Heart left ventricle (tissue), 16 donors: ENCODE measurements around the gene PHF1. TPM values are rescaled to one million over a fixed set of nuclear protein-coding genes. Genes with fewer than 3 reads are reported as not detected.

Experiments used
- ATAC-seq, 4 donors: fragments of 200-7000 bp; cut with Tn5 transposase; one replicate each; pipeline ENCODE4 v1.9.1; 2020 to 2022; ENCODE audit warnings: moderate library complexity in 4 of 4, mild to moderate bottlenecking in 3 of 4, moderate number of reproducible peaks in 1 of 4
- DNase-seq, 5 donors: peaks; one replicate each; pipeline ENCODE4 v3.0.0-alpha.2; 2020
- H3K27ac ChIP-seq, 12 donors: fragments of 200-600 bp; sonication (generic) in 4 of 12; one replicate each; pipeline versions ENCODE4 v1.5.0 to v1.8.0; 2016 to 2022; ENCODE audit warnings: mild to moderate bottlenecking in 2 of 12
- H3K27me3 ChIP-seq, 9 donors: fragments of 200-600 bp; sonication (generic) in 2 of 9; one replicate each; pipeline versions ENCODE4 v1.5.1 to v1.8.0; 2016 to 2022; ENCODE audit warnings: mild to moderate bottlenecking in 3 of 9
- H3K36me3 ChIP-seq, 9 donors: fragments of 200-600 bp; sonication (generic) in 2 of 9; one replicate each; pipeline versions ENCODE4 v1.5.0 to v1.8.0; 2018 to 2022; ENCODE audit warnings: mild to moderate bottlenecking in 2 of 9
- H3K4me1 ChIP-seq, 12 donors: fragments of 200-600 bp; sonication (generic) in 4 of 12; one replicate each; pipeline versions ENCODE4 v1.5.0 to v1.8.0; 2016 to 2022; ENCODE audit warnings: mild to moderate bottlenecking in 3 of 12
- H3K4me3 ChIP-seq, 12 donors: fragments of 200-600 bp; sonication (generic) in 4 of 12; one replicate each; pipeline versions ENCODE4 v1.5.0 to v1.8.0; 2017 to 2022; ENCODE audit warnings: mild to moderate bottlenecking in 9 of 12, moderate library complexity in 4 of 12
- H3K9me3 ChIP-seq, 12 donors: fragments of 200-600 bp; sonication (generic) in 4 of 12; one replicate each; pipeline versions ENCODE4 v1.5.0 to v1.8.0; 2016 to 2022; ENCODE audit warnings: mild to moderate bottlenecking in 1 of 12
- CTCF ChIP-seq, 12 donors: fragments of 200-600 bp; sonication (generic) in 4 of 12; IDR thresholded peaks; one replicate each; pipeline versions ENCODE4 v1.5.0 to v1.8.0; 2018 to 2022; ENCODE audit warnings: antibody characterized with exemption in 12 of 12, mild to moderate bottlenecking in 5 of 12
- POLR2A ChIP-seq, 2 donors: fragments of 450-650 bp; IDR thresholded peaks; one replicate each; pipeline ENCODE4 v1.6.1; 2017; ENCODE audit warnings: antibody characterized with exemption in 2 of 2, mild to moderate bottlenecking in 2 of 2, moderate library complexity in 2 of 2
- WGBS, 4 donors: extraction: QIAGEN DNeasy Blood & Tissue Kit in 2 of 4; methylation state at CpG; one replicate each; pipeline versions ENCODE4 v1.1.5 to v1.1.7; 2013 to 2018; 5-methylcytosine and 5-hydroxymethylcytosine counted together
- intact Hi-C, 10 donors: fragments of 100-400 bp; cut with DNase I; formaldehyde crosslinking; loops; one replicate each; pipeline versions ENCODE4 v1.11.1 to v1.14.2; 2022
- polyA plus RNA-seq, 2 donors: library from polyadenylated mRNA; stranded (reverse); fragments of 200-250 nt; gene quantifications; one replicate each; pipeline ENCODE4 v1.2.3, GENCODE V29; 2013
- total RNA-seq, 9 donors: library from RNA; depleted of rRNA in 2 of 9; stranded (reverse); fragments of >200 nt in 2 of 9; fragmentation: NEBNext Ultra II Directional in 3 of 9; extraction: Animal tissue kit (Norgen Biotek cat#: 25700) in 3 of 9; gene quantifications; one replicate each; pipeline versions ENCODE4 v1.1.0 to v1.2.4, GENCODE V29; 2016 to 2023
- donor health status: ischemic (EF 13 %, LVEDD 7.1; RV severe dilation, severe dysfunction).
- donor health status: healthy with polysubstance abuse.
- donor health status: DM: no; HTN: yes; CAD: no.
- donor health status: DM: no; HTN: no; CAD: no.
- donor health status: ischemic (EF 25% LVEDD 6.9; RV normal size, moderate dysfunction).
- donor health status: ischemic (EF 25% LVEDD 5.7; RV mildly dilated, moderate dysfunction).
- donor health status: healthy.
- donor health status: DM: yes; HTN: yes; CAD: no.
- donor health status: ischemic (EF 35%, LVEDD 5.7; RV mildly dilated, moderate dysfunction).
- donor health status: nonischemic (EF 11% LVEDD 7.7; RV severe dilation, severe dysfunction).
- donor health status: DM: yes; HTN: yes; CAD: no.
- donor health status: PGD.
- donor health status: ischemic (EF 29% LVEDD 5.4; RV normal size, mild dysfunction).
- donor health status: nonischemic (EF 23%, LVEDD 6.1; RV moderate dilation, normal function).

Gene PHF1
- total and polyA plus RNA-seq, 11 donors, result 43.0 to 82.1 (median 50.0) TPM

GRCh38 chr6:33415831-33416230, 5.0 kb downstream of the PHF1 start:
- no peaks in the 10 kb centered on the region for H3K9me3 ChIP-seq
- peak overlapping the region in 1 of 12 donors; percentile 10 for H3K27ac ChIP-seq
- DNase-seq, result no peak
- no peak for TF ChIP-seq CTCF (IDR thresholded peaks at IDR 0.05)
- no peak for TF ChIP-seq POLR2A (IDR thresholded peaks at IDR 0.05)
- no peak for ATAC-seq
- H3K4me1 ChIP-seq, result peaks cover 6 to 56% (median 41%) of the 10 kb centered on the region in 12 donors
- intact Hi-C loops, result loop anchor here in 2 of 10 donors (10.0 kb wide), 1 partner anchor 159 kb away; no protein-coding TSS in a partner anchor
- WGBS, 4 donors, result 72 to 77% (median 77%) methylated on average over 6 to 9 of the region's 9 CpGs
- H3K36me3 ChIP-seq, result peaks cover 0 to 49% (median 46%) of the 10 kb centered on the region in 9 donors
- no peaks in the 10 kb centered on the region for H3K27me3 ChIP-seq
- H3K4me3 ChIP-seq, result no peak overlapping the region

GRCh38 chr6:33416386-33417127, 5.7 kb downstream of the PHF1 start:
- WGBS, 4 donors, result 63 to 70% (median 66%) methylated on average over 12 of the region's 12 CpGs
- no peak for TF ChIP-seq CTCF (IDR thresholded peaks at IDR 0.05)
- TF ChIP-seq POLR2A (IDR thresholded peaks at IDR 0.05), result no peak
- peak overlapping the region in 9 of 12 donors; percentile 64 to 80 (median 66) for H3K4me3 ChIP-seq
- ATAC-seq (no peak), DNase-seq (no peak)
- H3K27ac ChIP-seq, result peak overlapping the region in 8 of 12 donors; percentile 71 to 97 (median 93)
- intact Hi-C loops, result loop anchor here in 2 of 10 donors (10.0 kb wide), 1 partner anchor 158 kb away; no protein-coding TSS in a partner anchor
- peaks cover 0 to 49% (median 46%) of the 10 kb centered on the region in 9 donors for H3K36me3 ChIP-seq
- H3K27me3 ChIP-seq, result no peaks in the 10 kb centered on the region
- peaks cover 6 to 54% (median 40%) of the 10 kb centered on the region in 12 donors for H3K4me1 ChIP-seq
- H3K9me3 ChIP-seq, result no peaks in the 10 kb centered on the region

GRCh38 chr6:33417128-33417902, 6.5 kb downstream of the PHF1 start:
- DNase-seq (peak in 1 of 5 donors; percentile 59), ATAC-seq (peak in 1 of 4 donors; percentile 8)
- Histone ChIP-seq H3K36me3 (peaks cover 0 to 46% (median 42%) of the 10 kb centered on the region in 9 donors), H3K27ac (peak overlapping the region in 11 of 12 donors; percentile 71 to 97 (median 93)), H3K4me1 (peaks cover 0 to 46% (median 33%) of the 10 kb centered on the region in 12 donors), H3K9me3 (no peaks in the 10 kb centered on the region), H3K27me3 (no peaks in the 10 kb centered on the region), H3K4me3 (peak overlapping the region; percentile 30 to 80 (median 65))
- TF ChIP-seq POLR2A (IDR thresholded peaks at IDR 0.05), result no peak
- TF ChIP-seq CTCF (IDR thresholded peaks at IDR 0.05), result no peak
- intact Hi-C loops, result loop anchor here in 2 of 10 donors (10.0 kb wide), 1 partner anchor 157 kb away; no protein-coding TSS in a partner anchor
- WGBS, 4 donors, result 3 to 4% (median 4%) methylated on average over 23 to 25 of the region's 25 CpGs
